ENCODE data around the gene LSAMP. TPM values are rescaled to one million over a fixed set of nuclear protein-coding genes. Genes with fewer than 3 reads are reported as not detected.

The LSAMP gene
- total and polyA plus RNA-seq, 7 donors, result 0.23 to 47.1 (median 22.9) TPM

- Histone ChIP-seq H3K9me3 (no peaks in the 10 kb centered on the region), H3K27me3 (no peaks in the 10 kb centered on the region), H3K4me3 (no peak overlapping the region), H3K27ac (no peak overlapping the region), H3K36me3 (no peaks in the 10 kb centered on the region), H3K4me1 (no peaks in the 10 kb centered on the region)
- WGBS, 2 donors, result 80 to 86% methylated on average over 2 of the region's 2 CpGs
- DNase-seq, result no peak
- intact Hi-C loops (cut with DNase I), result no loop called here
- TF ChIP-seq CTCF (IDR thresholded peaks at IDR 0.05) (no peak), EP300 (IDR thresholded peaks at IDR 0.05) (no peak), POLR2AphosphoS5 (IDR thresholded peaks at IDR 0.05) (no peak), POLR2A (IDR thresholded peaks at IDR 0.05) (no peak)
Observed at GRCh38 chr3:115905871-115906270, 539.4 kb downstream of the LSAMP start.

- Histone ChIP-seq H3K9me3 (no peaks in the 10 kb centered on the region), H3K4me1 (peaks cover 0 to 12% (median 8%) of the 10 kb centered on the region in 4 donors), H3K36me3 (no peaks in the 10 kb centered on the region), H3K4me3 (no peak overlapping the region), H3K27ac (no peak overlapping the region), H3K27me3 (no peaks in the 10 kb centered on the region)
- DNase-seq, result no peak
- intact Hi-C loops (cut with DNase I), result no loop called here
- TF ChIP-seq POLR2AphosphoS5 (IDR thresholded peaks at IDR 0.05), result no peak
- TF ChIP-seq POLR2A (IDR thresholded peaks at IDR 0.05), result no peak
- no peak for TF ChIP-seq CTCF (IDR thresholded peaks at IDR 0.05)
- no peak for TF ChIP-seq EP300 (IDR thresholded peaks at IDR 0.05)
- 87% methylated on average over 2 of the region's 2 CpGs for WGBS, 2 donors
Observed at GRCh38 chr3:115903843-115904242, 541.4 kb downstream of the LSAMP start.

- Histone ChIP-seq H3K27ac (no peak overlapping the region), H3K36me3 (no peaks in the 10 kb centered on the region), H3K4me1 (peaks cover 0 to 34% (median 27%) of the 10 kb centered on the region in 4 donors), H3K27me3 (no peaks in the 10 kb centered on the region), H3K9me3 (no peaks in the 10 kb centered on the region), H3K4me3 (no peak overlapping the region)
- intact Hi-C loops (cut with DNase I), result no loop called here
- DNase-seq, result no peak
- TF ChIP-seq EP300 (IDR thresholded peaks at IDR 0.05) (no peak), POLR2A (IDR thresholded peaks at IDR 0.05) (no peak), CTCF (IDR thresholded peaks at IDR 0.05) (no peak), POLR2AphosphoS5 (IDR thresholded peaks at IDR 0.05) (no peak)
Observed at GRCh38 chr3:115901008-115901407, 544.3 kb downstream of the LSAMP start.

DNA sequence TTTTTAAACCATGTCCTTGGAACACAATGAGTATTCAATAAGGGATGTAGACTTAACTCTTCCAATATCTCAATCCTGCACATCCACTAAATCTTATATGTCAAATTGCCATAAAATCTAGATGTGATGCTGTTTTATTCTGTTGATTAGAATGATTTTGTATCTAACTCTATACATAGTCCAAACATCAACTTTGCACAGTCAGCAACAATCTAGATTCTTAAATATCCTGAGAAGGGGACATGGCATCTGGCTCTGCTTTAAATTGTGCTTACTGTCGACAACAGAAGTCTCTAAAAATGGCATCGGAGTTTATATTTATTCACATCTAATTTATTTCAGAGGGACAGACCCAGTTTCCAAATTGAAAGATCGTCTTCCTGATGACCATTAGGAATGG, 545.8 kb downstream of the LSAMP start:
- no peaks in the 10 kb centered on the region for H3K9me3 ChIP-seq
- no peak overlapping the region for H3K27ac ChIP-seq
- no peaks in the 10 kb centered on the region for H3K36me3 ChIP-seq
- no peaks in the 10 kb centered on the region for H3K27me3 ChIP-seq
- intact Hi-C loops (cut with DNase I), result loop anchor here (5.0 kb wide), 1 partner anchor 548 kb away; the partner anchor contains the start of gene LSAMP
- WGBS, 2 donors, result 89 to 91% methylated on average over 3 of the region's 3 CpGs
- no peak for DNase-seq
- H3K4me3 ChIP-seq, result no peak overlapping the region
- TF ChIP-seq CTCF (IDR thresholded peaks at IDR 0.05), result no peak
- no peak for TF ChIP-seq POLR2A (IDR thresholded peaks at IDR 0.05)
- peaks cover 0 to 34% (median 27%) of the 10 kb centered on the region in 4 donors for H3K4me1 ChIP-seq

All from sigmoid colon (tissue), 7 donors.